GM19395 (cell line): ENCODE measurements around the gene ZDHHC6.
"Not testable (repeated sequence)": the region's sequence is repeated elsewhere in the genome, so short reads cannot be mapped to it uniquely, and the experiment has no call there.

Experiments used
- ATAC-seq: cut with Tn5 transposase; IDR thresholded peaks from one replicate; pipeline ENCODE4 v1.9.1; 2021; ENCODE audit warnings: mild to moderate bottlenecking, moderate library complexity; ENCODE audit not compliant: unreplicated experiment

The ZDHHC6 gene

GRCh38 chr10:112393827-112394226 is 52.9 kb downstream of the ZDHHC6 start:
- no peak for ATAC-seq

- ATAC-seq = no peak
Measured at GRCh38 chr10:112393341-112393740, 53.4 kb downstream of the ZDHHC6 start.

DNA sequence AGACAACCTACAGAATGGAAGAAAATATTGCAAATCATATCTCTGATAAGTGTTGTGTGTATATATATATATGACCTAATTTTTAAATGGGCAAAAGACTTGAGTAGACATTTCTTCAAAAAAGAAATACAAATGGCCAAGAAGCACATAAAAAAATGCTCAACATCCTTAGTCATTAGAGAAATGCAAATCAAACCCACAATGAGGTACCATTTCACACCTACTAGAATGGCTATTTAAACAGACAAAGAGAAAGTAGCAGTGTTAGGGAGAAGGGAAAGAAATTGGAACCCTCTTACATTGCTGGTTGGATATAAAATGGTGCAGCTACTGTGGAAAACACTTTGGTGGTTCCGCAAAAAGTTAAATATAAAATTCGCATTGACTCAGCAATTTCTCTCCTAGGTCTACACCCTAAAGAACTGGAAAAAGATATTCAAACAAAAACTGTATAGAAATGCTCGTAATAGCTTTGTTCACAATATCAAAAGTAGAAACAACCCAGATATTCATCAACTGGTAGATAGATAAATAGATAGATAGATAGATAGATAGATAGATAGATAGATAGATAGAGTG is 56.5 kb downstream of the ZDHHC6 start:
- ATAC-seq = no peak

DNA sequence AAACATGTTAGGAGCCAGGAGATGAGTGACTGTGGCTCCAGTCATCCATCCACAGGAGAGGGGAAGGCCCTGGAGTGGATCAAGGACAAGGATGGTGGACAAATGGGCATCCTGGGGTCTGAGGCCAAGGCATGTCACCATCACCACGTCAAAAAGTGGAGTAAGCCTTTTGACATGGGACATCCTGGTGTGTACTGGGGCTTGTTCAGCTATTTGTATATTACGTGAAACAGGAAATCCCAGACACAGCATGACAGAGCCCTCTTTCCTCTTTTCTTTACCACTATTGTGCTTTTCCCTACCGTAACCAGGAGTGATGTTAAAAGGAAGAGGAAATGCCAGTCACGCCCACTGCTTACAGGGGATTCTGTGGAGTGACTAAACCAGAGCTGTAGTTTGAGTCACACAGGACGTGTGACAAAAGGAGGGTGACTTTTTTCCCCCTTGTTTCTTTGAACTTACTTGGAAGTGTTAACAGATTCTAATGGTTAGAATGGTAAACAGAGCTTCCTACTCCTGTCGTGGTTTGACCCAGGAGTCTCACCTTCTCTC is 57.4 kb downstream of the ZDHHC6 start:
- peak; percentile 82 for ATAC-seq

GRCh38 chr10:112388548-112388947 is 58.2 kb downstream of the ZDHHC6 start:
- no peak for ATAC-seq

- ATAC-seq = not testable (repeated sequence)
Measured at GRCh38 chr10:112388056-112388455, 58.7 kb downstream of the ZDHHC6 start.

DNA sequence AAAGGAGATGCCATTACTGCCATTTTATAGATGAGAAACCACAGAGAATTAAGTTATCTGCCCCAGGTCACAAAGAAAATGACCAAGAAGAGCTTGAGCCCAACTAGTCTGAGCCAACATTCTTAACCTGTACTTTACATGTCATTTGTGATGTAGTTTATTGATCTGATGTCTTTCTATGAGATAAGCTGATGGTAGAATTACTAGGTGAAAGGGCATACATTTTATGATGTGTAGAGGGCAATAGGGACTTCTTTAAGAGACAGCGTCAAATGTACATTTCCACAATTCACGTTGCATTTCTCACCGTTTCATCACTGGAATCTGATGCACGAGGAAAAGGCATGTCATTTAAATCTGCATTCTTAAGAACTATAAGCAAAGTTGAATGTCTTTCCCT is 61.5 kb downstream of the ZDHHC6 start:
- no peak for ATAC-seq

DNA sequence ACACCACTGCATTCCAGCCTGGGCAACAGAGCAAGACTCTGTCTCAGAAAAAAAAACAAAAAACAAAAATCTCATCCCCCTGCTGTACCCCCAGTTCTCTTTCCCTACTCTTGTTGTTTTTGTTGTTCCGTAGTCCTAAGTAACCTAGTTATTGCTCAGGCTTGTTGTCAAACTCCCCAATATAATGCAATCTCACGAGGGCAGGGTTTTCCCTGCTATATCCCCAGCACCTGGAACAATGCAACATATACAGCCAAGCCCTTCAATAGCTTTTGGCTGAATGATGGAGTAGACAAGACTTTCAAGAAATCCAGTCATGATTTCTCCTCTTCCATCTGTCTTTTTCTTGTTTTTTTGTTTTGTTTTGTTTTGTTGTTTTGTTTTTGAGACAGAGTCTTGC is 62.6 kb downstream of the ZDHHC6 start:
- no peak for ATAC-seq

GRCh38 chr10:112383325-112383724 is 63.4 kb downstream of the ZDHHC6 start:
- no peak for ATAC-seq

GRCh38 chr10:112382515-112383235 is 64.0 kb downstream of the ZDHHC6 start:
- no peak for ATAC-seq
